ENCODE data around the gene ZBTB5.

The ZBTB5 gene

GRCh38 chr9:37422289-37423104 lies 42.8 kb downstream of the ZBTB5 start, which contains the start of gene GRHPR:
GRHPR (plus strand) TSS chr9:37422696; CDS start chr9:37422751, 55 bp downstream.
- peak; percentile 90 to 93 for DNase-seq

DNA sequence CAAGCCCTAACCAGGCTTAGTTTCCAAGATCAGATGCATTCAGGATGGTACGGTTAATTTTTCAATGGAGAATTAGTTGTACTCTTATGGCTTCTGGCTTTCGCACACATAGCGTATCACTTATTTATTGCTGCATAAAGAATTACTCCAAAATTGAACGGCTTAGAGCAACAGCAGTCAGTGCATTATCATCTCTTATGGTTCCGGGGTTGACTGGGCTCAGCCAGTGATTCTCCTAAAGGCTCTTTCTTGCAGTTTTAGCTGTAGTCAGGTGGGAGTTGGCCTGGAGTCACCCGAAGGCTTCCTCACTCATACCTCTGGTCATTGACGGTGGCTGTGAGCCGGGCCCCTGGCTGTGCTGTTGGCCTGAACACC lies 43.3 kb downstream of the ZBTB5 start:
- DNase-seq, result peak; percentile 45 to 49

DNA sequence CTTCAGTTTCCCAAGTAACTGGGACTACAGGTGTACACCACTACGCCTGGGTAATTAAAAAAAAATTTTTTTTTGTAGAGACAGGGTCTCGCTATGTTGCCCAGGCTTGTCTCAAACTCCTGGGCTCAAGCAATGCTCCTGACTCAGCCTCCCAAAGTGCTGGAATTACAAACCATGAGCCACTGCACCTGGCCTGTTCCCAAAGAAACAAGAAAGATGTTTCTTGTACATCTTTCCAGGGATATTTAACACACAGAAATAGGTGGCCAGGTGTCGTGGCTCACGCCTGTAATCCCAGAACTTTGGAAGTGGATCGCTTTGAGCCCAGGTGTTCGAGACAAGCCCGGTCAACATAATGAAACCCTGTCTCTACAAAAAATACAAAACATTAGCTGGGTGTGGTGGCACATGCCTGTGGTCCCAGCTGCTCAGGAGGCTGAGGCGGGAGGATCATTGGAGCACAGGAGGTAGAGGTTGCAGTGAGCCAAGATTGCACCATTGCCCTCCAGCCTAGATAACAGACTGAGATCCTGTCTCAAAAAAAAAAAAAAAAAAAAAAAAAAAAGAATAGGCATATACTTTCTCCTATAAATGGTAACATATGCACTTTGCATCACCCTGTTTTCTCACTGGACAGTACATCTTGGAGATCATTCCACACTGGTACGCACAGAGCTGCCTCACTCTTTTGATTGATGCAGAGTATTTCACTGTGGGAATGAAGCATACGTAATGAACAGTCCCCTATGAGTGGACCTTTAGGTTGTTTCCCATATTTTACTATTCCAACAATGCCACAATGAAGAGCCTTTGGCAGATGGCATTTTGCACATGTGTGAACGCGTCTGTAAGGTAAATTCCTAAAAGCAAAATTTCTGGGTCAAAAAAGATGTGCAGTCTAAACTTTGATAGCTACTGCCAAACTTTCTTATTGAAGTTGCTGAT lies 44.7 kb downstream of the ZBTB5 start:
- DNase-seq, result no peak

GRCh38 chr9:37419204-37419603 lies 46.0 kb downstream of the ZBTB5 start:
- DNase-seq, result no peak

DNA sequence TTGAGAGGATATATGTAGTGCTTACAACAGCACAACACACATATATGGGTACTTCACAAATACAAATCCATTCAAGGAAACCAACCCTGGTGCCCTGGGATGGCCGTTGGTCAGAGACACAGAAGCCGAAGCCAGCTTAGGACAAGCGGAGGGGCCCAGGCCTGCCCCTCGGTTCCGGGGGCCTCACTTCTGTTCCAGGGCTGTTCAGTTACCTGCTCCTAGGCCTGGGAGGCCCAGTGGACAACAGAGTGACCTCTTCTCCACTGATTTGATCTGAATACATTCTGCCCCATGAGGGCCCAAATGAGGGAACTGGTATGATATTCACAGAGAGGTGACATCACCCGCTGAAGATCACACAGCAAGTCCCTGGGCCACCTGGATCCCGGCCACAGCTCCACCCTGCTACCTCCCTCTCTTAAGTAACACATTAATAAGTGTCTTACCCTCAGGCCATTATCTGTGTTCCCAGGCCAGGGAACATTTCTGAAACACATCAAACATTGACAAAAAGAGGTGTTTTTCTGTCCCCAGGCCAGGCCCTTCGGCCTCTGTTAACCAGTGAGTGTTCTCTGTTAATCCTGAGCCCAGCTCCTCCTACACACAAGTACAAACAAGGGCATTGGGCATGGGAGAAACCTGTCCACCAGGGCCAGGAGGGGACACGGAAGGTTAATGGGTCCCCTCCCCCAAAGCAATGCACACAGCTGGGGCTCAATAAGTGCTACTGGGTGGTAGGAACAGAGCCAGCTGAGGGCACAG lies 47.2 kb downstream of the ZBTB5 start:
- DNase-seq, result no peak

GRCh38 chr9:37417252-37417803 lies 47.9 kb downstream of the ZBTB5 start:
- no peak for DNase-seq

DNA sequence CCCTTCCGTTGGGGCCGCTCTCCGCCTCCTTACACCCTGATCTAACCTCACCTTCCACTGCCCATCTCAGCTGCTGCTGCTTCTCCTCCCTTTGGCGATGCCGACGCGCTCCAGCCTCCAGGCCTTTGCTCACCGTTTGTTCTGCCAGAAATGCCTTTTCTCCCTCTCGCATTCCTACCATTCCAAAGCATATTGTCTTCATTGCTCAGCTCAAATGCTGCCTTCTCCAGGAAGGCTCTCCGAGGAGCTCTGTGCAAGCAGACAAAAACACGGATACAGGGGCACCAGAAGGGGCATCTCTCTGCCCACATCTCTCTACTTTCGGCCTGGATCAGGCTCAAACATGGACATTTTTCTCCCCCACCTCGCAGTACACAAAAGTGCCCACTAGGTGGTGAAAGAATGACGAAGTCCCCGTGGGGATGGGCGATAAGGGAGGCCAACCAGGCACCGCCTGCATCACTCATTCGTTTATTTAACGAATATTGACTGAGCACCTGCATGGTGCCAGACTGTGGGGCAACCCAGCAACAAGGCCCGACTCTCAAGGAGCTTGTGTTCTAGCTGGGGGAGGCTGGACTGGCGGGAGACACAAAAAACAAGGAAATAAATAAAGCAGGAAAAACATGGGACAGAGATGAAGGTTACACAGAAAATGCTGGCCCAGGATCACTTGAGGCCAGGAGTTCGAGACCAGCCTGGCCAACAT lies 50.1 kb downstream of the ZBTB5 start:
- DNase-seq, result peak; percentile 63 to 65

DNA sequence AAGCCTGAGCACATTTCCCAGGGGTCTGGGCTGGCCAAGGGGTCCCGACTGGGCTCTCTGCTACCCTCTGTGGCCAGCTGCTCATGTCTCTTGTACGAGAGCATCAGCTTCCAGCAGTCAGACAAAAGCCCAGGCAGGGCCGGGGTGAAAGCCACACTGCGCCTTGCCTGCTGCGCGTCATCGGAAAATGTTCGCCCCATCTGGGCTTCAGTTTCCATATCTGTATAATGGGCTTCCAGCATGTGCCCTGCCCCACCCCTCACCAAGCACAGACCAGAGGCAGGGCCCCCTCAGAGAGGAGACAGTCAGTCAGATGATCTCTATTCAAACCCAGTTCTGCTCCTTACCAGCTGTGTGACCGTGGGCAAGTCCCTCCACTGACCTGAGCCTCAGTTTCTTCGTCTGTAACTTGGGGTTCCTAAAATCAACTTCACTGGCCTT lies 50.7 kb downstream of the ZBTB5 start:
- no peak for DNase-seq

DNA sequence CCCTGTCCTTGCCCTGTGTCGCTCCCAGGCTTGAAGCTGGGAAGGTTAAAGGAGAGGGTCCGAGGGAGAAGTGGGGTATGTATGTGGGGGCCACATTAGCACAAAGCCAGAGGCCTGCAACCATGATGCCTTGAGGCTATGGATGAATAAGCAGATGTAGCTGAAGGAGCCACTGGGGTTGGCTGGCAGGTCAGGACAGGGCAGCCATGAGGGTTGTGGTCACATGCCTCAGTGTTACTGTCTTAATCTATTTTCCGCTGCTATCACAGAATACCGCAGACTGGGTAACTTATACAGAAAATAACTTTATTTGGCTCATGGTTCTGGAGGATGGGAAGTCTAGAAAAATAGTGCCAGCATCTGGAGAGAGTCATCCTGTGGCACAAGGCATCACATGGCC lies 51.9 kb downstream of the ZBTB5 start:
- DNase-seq, result no peak

- no peak for DNase-seq
These were observed 52.7 kb downstream of the ZBTB5 start for GRCh38 chr9:37412431-37413151.

DNA sequence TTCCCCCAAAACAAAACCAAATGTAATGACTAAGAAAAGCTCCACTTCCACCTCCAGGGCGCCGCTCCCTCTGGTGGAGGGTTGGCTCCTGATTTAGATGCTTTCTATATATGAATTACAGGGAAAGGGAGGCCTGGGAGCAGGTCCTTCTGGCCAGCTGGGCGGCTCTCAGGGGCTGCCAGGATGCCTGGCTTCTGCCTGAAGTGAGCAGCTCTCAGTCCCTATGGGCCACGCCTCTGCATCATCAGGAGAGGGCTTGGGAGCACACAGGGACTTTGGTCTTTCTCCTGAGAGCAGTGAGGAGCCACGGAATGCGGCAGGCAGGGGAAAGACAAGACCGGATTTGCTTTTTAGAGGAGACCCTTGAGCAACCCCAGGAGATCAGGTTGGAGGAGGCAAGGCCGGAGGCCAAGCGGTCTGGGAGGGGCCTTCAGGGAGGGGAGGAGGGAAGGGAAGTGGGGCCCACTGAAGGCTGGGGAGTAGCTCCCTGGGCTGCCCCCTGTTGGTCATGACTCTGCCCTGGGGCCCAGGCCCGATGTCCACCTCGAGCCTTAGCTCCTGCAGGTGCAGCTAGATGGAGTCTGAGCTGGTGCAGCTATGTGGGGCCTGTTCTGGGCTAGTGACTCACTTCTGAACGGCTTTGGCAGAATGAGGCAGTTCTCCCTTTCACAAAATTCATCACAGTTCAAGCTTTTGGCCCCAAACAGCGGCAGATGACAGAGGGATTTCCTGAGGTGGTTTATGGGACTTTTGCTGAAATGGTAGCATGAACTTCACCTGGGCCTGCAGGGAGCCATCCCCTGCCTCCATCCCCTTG lies 54.1 kb downstream of the ZBTB5 start:
- no peak for DNase-seq

DNA sequence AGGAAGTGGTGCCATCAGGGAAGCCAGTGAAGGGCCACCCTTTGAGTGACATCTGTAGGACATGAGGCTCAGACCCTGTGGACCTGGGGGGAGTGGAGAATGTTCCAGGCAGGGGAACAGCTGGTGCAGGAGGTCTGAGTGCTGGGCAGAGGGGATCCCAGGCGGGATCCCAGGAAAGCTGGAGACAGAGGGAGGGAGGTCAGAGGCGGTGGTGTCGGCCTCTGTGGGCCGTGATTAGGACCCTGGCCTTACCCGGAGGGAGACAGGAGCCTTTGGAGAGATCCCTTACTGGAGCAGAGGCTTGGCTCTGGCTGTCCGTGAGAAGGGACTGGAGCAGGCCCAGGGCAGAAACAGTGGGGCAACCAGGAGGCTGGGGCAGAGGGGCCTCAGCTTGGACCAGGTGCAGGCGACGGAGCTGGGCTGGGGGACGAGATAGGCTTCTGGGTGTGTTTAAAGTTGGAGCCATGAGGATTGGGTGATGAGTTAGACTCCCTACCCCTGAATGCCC lies 54.8 kb downstream of the ZBTB5 start:
- no peak for DNase-seq

DNA sequence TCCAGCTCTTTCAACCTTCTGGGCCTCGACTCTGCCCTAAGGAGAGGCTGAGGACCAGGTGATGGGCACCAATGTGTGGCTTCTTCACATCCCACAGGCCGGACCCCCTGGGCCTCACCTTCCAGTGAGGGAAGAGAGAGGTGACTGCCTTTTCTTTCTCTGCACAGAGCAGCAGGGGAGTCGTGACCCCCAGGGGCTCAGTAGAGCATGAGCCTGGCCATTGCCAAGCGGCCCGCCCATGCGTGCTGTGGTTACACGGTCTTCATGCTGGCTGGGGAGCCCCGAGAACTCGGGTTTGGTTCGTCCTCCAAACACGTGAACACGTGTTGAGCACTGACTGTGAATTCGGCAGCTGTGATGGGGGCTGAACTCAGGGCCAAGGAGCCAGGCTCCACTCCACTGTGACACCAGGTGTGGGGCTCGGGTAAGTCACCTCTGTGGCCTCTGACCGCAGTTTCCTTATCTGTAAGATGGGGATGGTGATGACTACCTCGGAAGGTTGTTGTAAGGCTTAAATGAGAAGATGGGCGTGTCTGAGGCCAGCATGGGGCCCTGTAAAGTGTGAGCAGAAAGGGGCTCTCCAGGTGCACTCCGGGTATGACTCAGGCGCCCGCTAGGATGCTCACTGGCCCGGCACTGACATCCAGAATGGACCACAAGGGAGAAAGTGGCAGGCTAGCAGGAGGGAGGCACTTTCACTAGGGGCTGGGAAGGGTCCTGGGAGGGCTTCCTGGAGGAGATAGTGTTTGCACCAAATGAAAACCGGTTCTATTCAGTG lies 56.1 kb downstream of the ZBTB5 start:
- no peak for DNase-seq

DNA sequence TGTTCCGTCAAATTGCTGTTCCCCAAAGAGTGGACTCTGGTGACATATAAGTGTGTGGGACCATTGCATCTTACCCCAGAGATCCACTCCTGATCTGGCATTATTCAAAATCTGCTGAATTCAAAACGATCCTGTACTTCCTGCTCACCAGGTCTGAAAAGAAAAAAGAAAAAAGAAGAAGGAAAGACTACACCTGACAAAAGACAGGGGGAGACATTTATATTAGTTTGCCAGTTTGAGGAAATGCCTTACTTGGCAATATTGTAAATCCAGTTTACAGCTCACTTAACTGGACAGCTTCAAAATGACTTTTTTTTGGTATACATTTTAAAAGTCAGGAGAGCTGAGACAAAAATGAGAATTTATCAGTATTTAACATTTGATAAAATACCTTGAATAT lies 57.8 kb downstream of the ZBTB5 start:
- no peak for DNase-seq

- no peak for DNase-seq
These were observed 58.4 kb downstream of the ZBTB5 start for GRCh38 chr9:37406603-37407401.

DNA sequence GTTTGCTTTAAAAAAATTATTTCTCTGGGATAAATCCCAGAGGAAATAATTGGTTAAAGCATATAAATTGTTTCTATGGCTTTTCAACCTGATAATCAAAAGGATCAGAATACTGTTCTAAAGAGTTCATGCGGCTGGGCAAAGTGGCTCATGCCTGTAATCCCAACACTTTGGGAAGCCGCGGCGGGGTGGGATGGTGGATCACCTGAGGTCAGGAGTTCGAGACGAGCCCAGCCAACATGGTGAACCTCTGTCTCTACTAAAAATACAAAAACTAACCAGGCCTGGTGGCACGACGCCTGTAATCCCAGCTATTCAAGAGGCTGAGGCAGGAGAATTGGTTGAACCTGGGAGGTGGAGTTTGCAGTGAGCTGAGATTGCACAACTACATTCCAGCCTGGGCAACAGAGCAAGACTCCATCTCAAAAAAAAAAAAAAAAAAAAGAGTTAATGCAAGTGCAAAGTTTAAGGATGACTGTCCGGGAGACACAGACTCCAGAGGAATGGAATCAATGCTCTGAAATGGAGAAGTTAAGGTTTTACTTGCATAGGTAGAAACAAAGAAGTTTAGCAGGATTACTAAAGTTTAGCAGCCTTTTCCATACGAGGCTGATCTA lies 59.4 kb downstream of the ZBTB5 start:
- DNase-seq, result no peak

DNA sequence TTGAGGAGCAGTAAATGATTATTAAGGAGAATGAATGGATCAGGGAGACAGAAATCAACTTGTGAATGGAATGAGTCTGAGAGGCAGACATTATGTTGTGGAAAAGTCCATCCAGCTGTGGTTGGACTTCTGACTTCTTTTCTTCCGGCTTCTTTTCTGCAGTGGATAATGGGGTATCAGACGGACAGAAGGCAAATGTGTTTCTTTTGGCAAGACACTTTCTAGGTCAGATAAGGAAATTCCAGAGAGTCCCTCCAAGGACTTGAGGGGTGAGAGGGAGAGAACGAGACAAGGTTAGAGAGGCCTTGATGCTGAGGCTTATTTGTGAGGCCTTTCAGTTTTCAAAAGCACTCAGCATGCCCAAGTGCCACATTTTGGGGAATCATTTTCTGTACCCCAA lies 59.9 kb downstream of the ZBTB5 start:
- no peak for DNase-seq

- no peak for DNase-seq
These were observed 60.7 kb downstream of the ZBTB5 start for GRCh38 chr9:37404590-37404989.

Measured in hippocampal formation (tissue), 2 donors.